Measurements from ENCODE around the gene XRRA1.

DNA sequence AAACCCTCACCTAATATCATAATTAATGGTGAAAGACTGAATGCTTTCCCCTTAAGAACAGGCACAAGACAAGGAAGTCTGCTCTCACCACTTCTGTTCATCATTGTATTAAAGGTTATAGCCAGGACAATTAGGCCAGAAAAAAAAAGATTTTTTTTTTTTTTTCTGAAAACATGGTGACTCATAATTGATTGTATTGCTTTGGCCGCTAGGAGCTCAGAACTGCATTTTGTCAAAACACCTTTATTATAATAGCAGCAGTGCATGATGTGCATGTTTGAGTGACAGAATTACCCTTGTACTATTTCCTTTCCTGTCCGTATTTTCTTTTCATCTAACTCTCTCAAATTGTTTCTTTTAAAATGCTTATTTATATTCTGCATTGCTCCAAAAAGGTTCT is 102.1 kb downstream of the XRRA1 start:
- TF ChIP-seq ISL1 (CRISPR knock-in tag; IDR thresholded peaks at IDR 0.05) (no peak), ZNF8 (CRISPR knock-in tag; IDR thresholded peaks at IDR 0.05) (no peak), GLIS3 (CRISPR knock-in tag; IDR thresholded peaks at IDR 0.05) (no peak), SNAI2 (CRISPR knock-in tag; IDR thresholded peaks at IDR 0.05) (no peak), PPARA (CRISPR knock-in tag; IDR thresholded peaks at IDR 0.05; ENCODE audit: borderline replicate concordance) (no peak)
- TF ChIP-seq, protein P1, sequence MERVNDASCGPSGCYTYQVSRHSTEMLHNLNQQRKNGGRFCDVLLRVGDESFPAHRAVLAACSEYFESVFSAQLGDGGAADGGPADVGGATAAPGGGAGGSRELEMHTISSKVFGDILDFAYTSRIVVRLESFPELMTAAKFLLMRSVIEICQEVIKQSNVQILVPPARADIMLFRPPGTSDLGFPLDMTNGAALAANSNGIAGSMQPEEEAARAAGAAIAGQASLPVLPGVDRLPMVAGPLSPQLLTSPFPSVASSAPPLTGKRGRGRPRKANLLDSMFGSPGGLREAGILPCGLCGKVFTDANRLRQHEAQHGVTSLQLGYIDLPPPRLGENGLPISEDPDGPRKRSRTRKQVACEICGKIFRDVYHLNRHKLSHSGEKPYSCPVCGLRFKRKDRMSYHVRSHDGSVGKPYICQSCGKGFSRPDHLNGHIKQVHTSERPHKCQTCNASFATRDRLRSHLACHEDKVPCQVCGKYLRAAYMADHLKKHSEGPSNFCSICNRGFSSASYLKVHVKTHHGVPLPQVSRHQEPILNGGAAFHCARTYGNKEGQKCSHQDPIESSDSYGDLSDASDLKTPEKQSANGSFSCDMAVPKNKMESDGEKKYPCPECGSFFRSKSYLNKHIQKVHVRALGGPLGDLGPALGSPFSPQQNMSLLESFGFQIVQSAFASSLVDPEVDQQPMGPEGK (CRISPR knock-in tag; IDR thresholded peaks at IDR 0.05; ENCODE audit: borderline replicate concordance) = no peak
- TF ChIP-seq, protein P2, sequence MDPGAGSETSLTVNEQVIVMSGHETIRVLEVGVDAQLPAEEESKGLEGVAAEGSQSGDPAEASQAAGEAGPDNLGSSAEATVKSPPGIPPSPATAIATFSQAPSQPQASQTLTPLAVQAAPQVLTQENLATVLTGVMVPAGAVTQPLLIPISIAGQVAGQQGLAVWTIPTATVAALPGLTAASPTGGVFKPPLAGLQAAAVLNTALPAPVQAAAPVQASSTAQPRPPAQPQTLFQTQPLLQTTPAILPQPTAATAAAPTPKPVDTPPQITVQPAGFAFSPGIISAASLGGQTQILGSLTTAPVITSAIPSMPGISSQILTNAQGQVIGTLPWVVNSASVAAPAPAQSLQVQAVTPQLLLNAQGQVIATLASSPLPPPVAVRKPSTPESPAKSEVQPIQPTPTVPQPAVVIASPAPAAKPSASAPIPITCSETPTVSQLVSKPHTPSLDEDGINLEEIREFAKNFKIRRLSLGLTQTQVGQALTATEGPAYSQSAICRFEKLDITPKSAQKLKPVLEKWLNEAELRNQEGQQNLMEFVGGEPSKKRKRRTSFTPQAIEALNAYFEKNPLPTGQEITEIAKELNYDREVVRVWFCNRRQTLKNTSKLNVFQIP (CRISPR knock-in tag; IDR thresholded peaks at IDR 0.05; ENCODE audit: borderline replicate concordance, low read depth) = no peak

Data from SK-N-SH treated with all-trans-retinoic acid at 6 μM for 48 hours (cell line).